HepG2 (cell line): ENCODE measurements around the gene SRSF1. TPM values are rescaled to one million over a fixed set of nuclear protein-coding genes. Genes with fewer than 3 reads are reported as not detected.

Experiments used
- FOXA1 ChIP-seq, 2 experiments: fragments of 450-650 bp in 1 of 2; sonication (generic) in 1 of 2; formaldehyde crosslinking in 1 of 2; IDR thresholded peaks; 2 replicates each; pipeline versions ENCODE4 v1.4.0 to v1.6.1; 2016 to 2020; ENCODE audit warnings: missing genetic modification reagents in 1 of 2
- GATAD2A ChIP-seq: IDR thresholded peaks from 2 replicates; pipeline ENCODE4 v1.6.1; 2016
- LBX2 ChIP-seq: sonication (generic); formaldehyde crosslinking; IDR thresholded peaks from 2 replicates; pipeline ENCODE4 v1.5.0; 2020; ENCODE audit warnings: missing genetic modification reagents, mild to moderate bottlenecking, borderline replicate concordance
- NFAT5 ChIP-seq: sonication (generic); formaldehyde crosslinking; IDR thresholded peaks from 2 replicates; pipeline ENCODE4 v1.4.0; 2020; ENCODE audit warnings: missing genetic modification reagents
- RXRA ChIP-seq: sonication (generic); formaldehyde crosslinking; IDR thresholded peaks from 2 replicates; pipeline ENCODE4 v1.5.1; 2020; ENCODE audit warnings: missing genetic modification reagents
- TBX3 ChIP-seq: fragments of 450-650 bp; IDR thresholded peaks from 2 replicates; pipeline ENCODE4 v1.6.1; 2017; ENCODE audit warnings: antibody characterized with exemption, mild to moderate bottlenecking, inconsistent platforms, borderline replicate concordance
- U2AF2 ChIP-seq: fragments of 200-400 bp; formaldehyde crosslinking; IDR thresholded peaks from 2 replicates; pipeline ENCODE4 v1.6.1; 2017; ENCODE audit warnings: low read depth, mild to moderate bottlenecking, low read length
- ZFP41 ChIP-seq: sonication (generic); formaldehyde crosslinking; IDR thresholded peaks from 2 replicates; pipeline ENCODE4 v1.4.0; 2020; ENCODE audit warnings: mild to moderate bottlenecking, missing genetic modification reagents, borderline replicate concordance
- ZNF121 ChIP-seq: sonication (generic); formaldehyde crosslinking; IDR thresholded peaks from 2 replicates; pipeline ENCODE4 v1.5.0; 2020; ENCODE audit warnings: mild to moderate bottlenecking, missing genetic modification reagents
- ZNF17 ChIP-seq: sonication (generic); formaldehyde crosslinking; IDR thresholded peaks from 2 replicates; pipeline ENCODE4 v1.5.0; 2020; ENCODE audit warnings: mild to moderate bottlenecking, missing genetic modification reagents
- ZNF343 ChIP-seq: sonication (generic); formaldehyde crosslinking; IDR thresholded peaks from 2 replicates; pipeline ENCODE4 v1.4.0; 2020; ENCODE audit warnings: mild to moderate bottlenecking, missing genetic modification reagents
- ZNF431 ChIP-seq: sonication (generic); formaldehyde crosslinking; IDR thresholded peaks from 2 replicates; pipeline ENCODE4 v1.9.0; 2022; ENCODE audit warnings: missing genetic modification reagents, low read depth, mild to moderate bottlenecking, borderline replicate concordance
- ZNF589 ChIP-seq: sonication (generic); formaldehyde crosslinking; conservative IDR thresholded peaks from 2 replicates; pipeline ENCODE4 v1.8.0; 2022; ENCODE audit warnings: mild to moderate bottlenecking, moderate library complexity, missing genetic modification reagents
- ZNF703 ChIP-seq: sonication (generic); formaldehyde crosslinking; IDR thresholded peaks from 2 replicates; pipeline ENCODE4 v1.5.1; 2020; ENCODE audit warnings: missing genetic modification reagents, mild to moderate bottlenecking, moderate library complexity, borderline replicate concordance
- ZNF740 ChIP-seq: sonication (generic); formaldehyde crosslinking; IDR thresholded peaks from 2 replicates; pipeline ENCODE4 v1.4.0; 2020; ENCODE audit warnings: missing genetic modification reagents
- ZNF850 ChIP-seq: sonication (generic); formaldehyde crosslinking; conservative IDR thresholded peaks from 2 replicates; pipeline ENCODE4 v1.9.0; 2021; ENCODE audit warnings: mild to moderate bottlenecking, missing genetic modification reagents
- polyA plus RNA-seq, 8 experiments: library from polyadenylated mRNA; depleted of rRNA in 3 of 8; stranded (reverse) in 7 of 8; unstranded in 1 of 8; fragments of >200 nt; fragmentation: Illumina TruSeq in 4 of 8; extraction: Trizol in 4 of 8; gene quantifications; 2 replicates each; pipeline versions ENCODE4 v1.2.1 to v1.2.3, GENCODE V29; 2011 to 2016; ENCODE audit warnings: low read depth in 4 of 8, missing spikeins in 1 of 8, mixed read lengths in 1 of 8; ENCODE audit not compliant: insufficient read depth in 1 of 8
- total RNA-seq, 5 experiments: library from RNA; depleted of rRNA; stranded (reverse); fragments of >200 nt; fragmentation: Illumina TruSeq; extraction: Trizol; gene quantifications; 2 replicates each; pipeline ENCODE4 v1.2.3, GENCODE V29; 2016; ENCODE audit warnings: low read depth in 1 of 5
- TF ChIP-seq, protein P1 (sequence below): IDR thresholded peaks from 2 replicates; pipeline ENCODE4 v1.6.1; 2016
- TF ChIP-seq, protein P2 (sequence below): IDR thresholded peaks from 2 replicates; pipeline ENCODE4 v1.6.1; 2018; ENCODE audit warnings: missing genetic modification reagents
- TF ChIP-seq, protein P3 (sequence below): sonication (generic); formaldehyde crosslinking; IDR thresholded peaks from 2 replicates; pipeline ENCODE4 v1.4.0; 2020; ENCODE audit warnings: missing genetic modification reagents, borderline replicate concordance

SRSF1 gene
- total and polyA plus RNA-seq, 2 of the 13 experiments (the other 11 are each of a cell fraction or from before 2014, with no cell fraction given): 142 to 445 TPM

- TF ChIP-seq ZNF121 (CRISPR knock-in tag): no peak
- TF ChIP-seq ZNF431 (CRISPR knock-in tag): peak; percentile 74; the same call in 1 of the 2 replicates
- TF ChIP-seq ZNF850: peak; percentile 88; the same call in 1 of the 2 replicates
- TF ChIP-seq ZNF740 (CRISPR knock-in tag): peak; percentile 99
- TF ChIP-seq, protein P1, sequence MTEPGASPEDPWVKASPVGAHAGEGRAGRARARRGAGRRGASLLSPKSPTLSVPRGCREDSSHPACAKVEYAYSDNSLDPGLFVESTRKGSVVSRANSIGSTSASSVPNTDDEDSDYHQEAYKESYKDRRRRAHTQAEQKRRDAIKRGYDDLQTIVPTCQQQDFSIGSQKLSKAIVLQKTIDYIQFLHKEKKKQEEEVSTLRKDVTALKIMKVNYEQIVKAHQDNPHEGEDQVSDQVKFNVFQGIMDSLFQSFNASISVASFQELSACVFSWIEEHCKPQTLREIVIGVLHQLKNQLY (CRISPR knock-in tag): peak; percentile 43
- peak; percentile 75 for TF ChIP-seq U2AF2
- TF ChIP-seq NFAT5 (CRISPR knock-in tag): peak; percentile 89; the same call in 1 of the 2 replicates
- TF ChIP-seq ZNF589: no peak; the same call in 1 of the 2 replicates
- peak; percentile 67; the same call in 1 of the 2 replicates for TF ChIP-seq TBX3
- TF ChIP-seq GATAD2A (CRISPR knock-in tag): peak; percentile 64
- TF ChIP-seq, protein P2, sequence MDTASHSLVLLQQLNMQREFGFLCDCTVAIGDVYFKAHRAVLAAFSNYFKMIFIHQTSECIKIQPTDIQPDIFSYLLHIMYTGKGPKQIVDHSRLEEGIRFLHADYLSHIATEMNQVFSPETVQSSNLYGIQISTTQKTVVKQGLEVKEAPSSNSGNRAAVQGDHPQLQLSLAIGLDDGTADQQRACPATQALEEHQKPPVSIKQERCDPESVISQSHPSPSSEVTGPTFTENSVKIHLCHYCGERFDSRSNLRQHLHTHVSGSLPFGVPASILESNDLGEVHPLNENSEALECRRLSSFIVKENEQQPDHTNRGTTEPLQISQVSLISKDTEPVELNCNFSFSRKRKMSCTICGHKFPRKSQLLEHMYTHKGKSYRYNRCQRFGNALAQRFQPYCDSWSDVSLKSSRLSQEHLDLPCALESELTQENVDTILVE: peak; percentile 69
- peak; percentile 44 for TF ChIP-seq RXRA
- TF ChIP-seq ZNF703 (CRISPR knock-in tag): peak; percentile 30
- TF ChIP-seq ZNF343 (CRISPR knock-in tag): no peak; the same call in 1 of the 2 replicates
- no peak; the same call in 1 of the 2 replicates for TF ChIP-seq LBX2 (CRISPR knock-in tag)
- TF ChIP-seq FOXA1 (IDR thresholded peaks at IDR 0.05): no peak
- 0 out of 2 replicates have a peak, but pooled peaks have one; percentile 36 for TF ChIP-seq FOXA1 (CRISPR knock-in tag; IDR thresholded peaks at IDR 0.05)
- TF ChIP-seq, protein P3, sequence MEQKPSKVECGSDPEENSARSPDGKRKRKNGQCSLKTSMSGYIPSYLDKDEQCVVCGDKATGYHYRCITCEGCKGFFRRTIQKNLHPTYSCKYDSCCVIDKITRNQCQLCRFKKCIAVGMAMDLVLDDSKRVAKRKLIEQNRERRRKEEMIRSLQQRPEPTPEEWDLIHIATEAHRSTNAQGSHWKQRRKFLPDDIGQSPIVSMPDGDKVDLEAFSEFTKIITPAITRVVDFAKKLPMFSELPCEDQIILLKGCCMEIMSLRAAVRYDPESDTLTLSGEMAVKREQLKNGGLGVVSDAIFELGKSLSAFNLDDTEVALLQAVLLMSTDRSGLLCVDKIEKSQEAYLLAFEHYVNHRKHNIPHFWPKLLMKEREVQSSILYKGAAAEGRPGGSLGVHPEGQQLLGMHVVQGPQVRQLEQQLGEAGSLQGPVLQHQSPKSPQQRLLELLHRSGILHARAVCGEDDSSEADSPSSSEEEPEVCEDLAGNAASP (CRISPR knock-in tag): 0 out of 2 replicates have a peak, but pooled peaks have one; percentile 39
- TF ChIP-seq ZNF17 (CRISPR knock-in tag): 0 out of 2 replicates have a peak, but pooled peaks have one; percentile 17
- TF ChIP-seq ZFP41 (CRISPR knock-in tag): no peak; the same call in none of the 2 replicates
These were observed at the start of gene SRSF1 (continued) for GRCh38 chr17:58006924-58007780.
